Breast epithelium (tissue), 4 donors: Measurements from ENCODE around the gene MYOF. TPM values are rescaled to one million over a fixed set of nuclear protein-coding genes. Genes with fewer than 3 reads are reported as not detected.
"Not testable (repeated sequence)": the region's sequence is repeated elsewhere in the genome, so short reads cannot be mapped to it uniquely, and the experiment has no call there.

Experiments
- DNase-seq, 2 donors: peaks; one replicate each; pipeline ENCODE4 v3.0.0-alpha.2; 2019; ENCODE audit warnings: low spot score in 2 of 2
- H3K27ac ChIP-seq, 2 donors: fragments of 200-600 bp; sonication (generic) in 1 of 2; one replicate each; pipeline ENCODE4 v1.5.1; 2016 to 2019; ENCODE audit warnings: mild to moderate bottlenecking in 1 of 2
- H3K27me3 ChIP-seq, 2 donors: fragments of 200-600 bp; sonication (generic) in 1 of 2; one replicate each; pipeline versions ENCODE4 v1.5.1 to v1.6.0; 2017 to 2019; ENCODE audit warnings: control low read depth in 1 of 2, mild to moderate bottlenecking in 1 of 2
- H3K36me3 ChIP-seq: fragments of 200-600 bp; one replicate; pipeline ENCODE4 v1.5.1; 2019
- H3K4me1 ChIP-seq, 2 donors: fragments of 200-600 bp; sonication (generic); one replicate each; pipeline ENCODE4 v1.5.1; 2016 to 2019; ENCODE audit warnings: control low read depth in 1 of 2
- H3K4me3 ChIP-seq, 3 donors: fragments of 200-600 bp; sonication (generic); 1 replicate in 2 of 3; 2 replicates in 1 of 3; pipeline ENCODE4 v1.5.1; 2016 to 2019; ENCODE audit warnings: mild to moderate bottlenecking in 3 of 3, moderate library complexity in 2 of 3
- H3K9me3 ChIP-seq, 2 donors: fragments of 200-600 bp; sonication (generic) in 1 of 2; one replicate each; pipeline ENCODE4 v1.5.1; 2016 to 2019; ENCODE audit warnings: control low read depth in 1 of 2
- POLR2A ChIP-seq: fragments of 450-650 bp; IDR thresholded peaks from one replicate; pipeline ENCODE4 v1.6.1; 2016; ENCODE audit warnings: antibody characterized with exemption, mild to moderate bottlenecking, moderate library complexity
- POLR2AphosphoS5 ChIP-seq, 3 donors: sonication (generic); formaldehyde crosslinking; IDR thresholded peaks; one replicate each; pipeline ENCODE4 v1.6.1; 2017; ENCODE audit warnings: antibody characterized with exemption in 3 of 3
- intact Hi-C: fragments of 100-400 bp; cut with DNase I; formaldehyde crosslinking; loops from one replicate; pipeline ENCODE4 v1.15.1; 2023; ENCODE audit warnings: low total_unique reads
- total RNA-seq, 3 donors: library from RNA; depleted of rRNA; stranded (reverse); fragments of >200 nt; gene quantifications; one replicate each; pipeline ENCODE4 v1.1.0, GENCODE V29; 2016
- TF ChIP-seq, protein P1 (sequence below), 3 donors: fragments of 450-650 bp; IDR thresholded peaks; one replicate each; pipeline ENCODE4 v1.5.1; 2016 to 2017; ENCODE audit warnings: antibody characterized with exemption in 3 of 3, mild to moderate bottlenecking in 3 of 3, moderate library complexity in 3 of 3

The MYOF gene
- total RNA-seq, 3 donors from 2014 or later = 118 to 131 (median 130) TPM

DNA sequence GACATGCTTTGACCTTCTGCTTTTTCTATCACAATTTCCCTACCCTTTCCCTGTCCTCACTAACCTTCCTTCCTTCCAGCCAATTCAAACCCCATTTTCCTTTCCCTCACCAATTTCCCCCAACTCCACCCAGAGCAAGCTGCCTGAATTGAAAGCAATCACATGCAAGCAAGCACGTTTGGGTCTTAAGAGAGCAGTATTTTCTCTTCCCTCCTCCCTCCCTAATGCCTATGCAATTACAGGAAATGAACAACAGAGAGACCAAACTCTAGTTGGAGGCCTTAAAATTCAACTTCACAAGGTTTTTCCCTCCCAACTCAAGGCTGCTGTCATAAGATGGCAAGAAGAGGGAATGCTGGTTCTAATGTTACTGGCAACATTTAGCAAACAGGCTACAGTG, 117.2 kb downstream of the MYOF start:
- Histone ChIP-seq H3K4me1 (peaks cover 0 to 4% of the 10 kb centered on the region in 2 donors), H3K36me3 (peaks cover 2% of the 10 kb centered on the region), H3K27me3 (no peaks in the 10 kb centered on the region), H3K27ac (peak overlapping the region in 1 of 2 donors; percentile 21), H3K4me3 (no peak overlapping the region), H3K9me3 (no peaks in the 10 kb centered on the region)
- intact Hi-C loops = no loop called here
- TF ChIP-seq, protein P1, sequence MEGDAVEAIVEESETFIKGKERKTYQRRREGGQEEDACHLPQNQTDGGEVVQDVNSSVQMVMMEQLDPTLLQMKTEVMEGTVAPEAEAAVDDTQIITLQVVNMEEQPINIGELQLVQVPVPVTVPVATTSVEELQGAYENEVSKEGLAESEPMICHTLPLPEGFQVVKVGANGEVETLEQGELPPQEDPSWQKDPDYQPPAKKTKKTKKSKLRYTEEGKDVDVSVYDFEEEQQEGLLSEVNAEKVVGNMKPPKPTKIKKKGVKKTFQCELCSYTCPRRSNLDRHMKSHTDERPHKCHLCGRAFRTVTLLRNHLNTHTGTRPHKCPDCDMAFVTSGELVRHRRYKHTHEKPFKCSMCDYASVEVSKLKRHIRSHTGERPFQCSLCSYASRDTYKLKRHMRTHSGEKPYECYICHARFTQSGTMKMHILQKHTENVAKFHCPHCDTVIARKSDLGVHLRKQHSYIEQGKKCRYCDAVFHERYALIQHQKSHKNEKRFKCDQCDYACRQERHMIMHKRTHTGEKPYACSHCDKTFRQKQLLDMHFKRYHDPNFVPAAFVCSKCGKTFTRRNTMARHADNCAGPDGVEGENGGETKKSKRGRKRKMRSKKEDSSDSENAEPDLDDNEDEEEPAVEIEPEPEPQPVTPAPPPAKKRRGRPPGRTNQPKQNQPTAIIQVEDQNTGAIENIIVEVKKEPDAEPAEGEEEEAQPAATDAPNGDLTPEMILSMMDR (IDR thresholded peaks at IDR 0.05) = no peak
- TF ChIP-seq POLR2AphosphoS5 (IDR thresholded peaks at IDR 0.05) = no peak
- no peak for TF ChIP-seq POLR2A
- no peak for DNase-seq

DNA sequence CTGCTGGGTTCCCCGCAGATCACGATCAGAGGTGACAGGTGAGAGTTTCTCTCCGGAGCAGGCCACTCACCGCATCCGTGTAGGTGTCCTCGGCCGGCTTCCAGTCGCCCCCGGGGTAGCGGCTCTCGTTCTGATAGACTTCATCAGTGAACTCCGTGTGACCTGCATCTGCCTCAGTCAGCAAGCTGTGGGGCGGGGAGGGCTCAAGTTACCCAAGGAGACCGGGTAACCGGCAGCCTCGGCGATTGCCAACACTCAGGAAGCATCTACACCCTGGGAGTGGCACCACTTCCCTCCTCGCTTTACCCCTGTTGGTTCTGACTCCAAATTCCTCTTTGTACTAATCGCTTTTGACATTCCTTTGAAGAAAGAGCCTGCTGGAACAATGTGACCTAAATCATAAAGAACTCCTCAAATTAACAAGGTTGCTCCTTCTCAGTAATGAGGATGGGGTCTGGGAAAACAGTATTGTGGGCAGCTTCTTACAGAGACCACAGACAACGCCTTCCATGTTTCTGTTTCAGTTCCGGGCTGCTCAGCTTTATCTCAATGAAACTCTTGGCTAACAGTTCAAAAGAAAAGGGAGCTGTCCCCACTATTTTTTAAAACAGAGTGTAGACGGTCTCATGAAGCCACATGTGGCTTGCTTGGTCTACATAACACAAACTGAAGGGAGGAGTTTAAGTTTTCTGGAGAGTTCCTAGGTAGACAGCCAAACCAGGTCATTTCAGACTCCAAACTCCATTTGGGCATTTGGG, 118.1 kb downstream of the MYOF start:
- Histone ChIP-seq H3K4me3 (no peak overlapping the region), H3K36me3 (peaks cover 11% of the 10 kb centered on the region), H3K27ac (peak overlapping the region; percentile 28 to 61), H3K9me3 (no peaks in the 10 kb centered on the region), H3K27me3 (no peaks in the 10 kb centered on the region), H3K4me1 (peaks cover 0 to 4% of the 10 kb centered on the region in 2 donors)
- TF ChIP-seq, protein P1 (IDR thresholded peaks at IDR 0.05) = no peak
- TF ChIP-seq POLR2AphosphoS5 (IDR thresholded peaks at IDR 0.05) = no peak
- TF ChIP-seq POLR2A = no peak
- no peak for DNase-seq
- intact Hi-C loops = no loop called here

DNA sequence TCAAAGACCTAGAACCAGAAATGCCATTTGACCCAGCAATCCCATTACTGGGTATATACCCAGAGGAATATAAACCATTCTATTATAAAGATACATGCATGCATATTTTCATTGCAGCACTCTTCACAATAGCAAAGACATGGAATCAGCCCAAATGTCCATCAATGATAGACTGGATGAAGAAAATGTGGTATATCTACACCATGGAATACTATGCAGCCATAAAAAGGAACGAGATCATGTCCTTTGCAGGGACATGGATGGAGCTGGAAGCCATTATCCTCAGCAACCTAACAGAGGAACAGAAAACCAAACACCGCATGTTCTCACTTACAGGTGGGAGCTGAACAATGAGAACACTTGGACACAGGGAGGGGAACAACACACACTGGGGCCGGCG, 123.7 kb downstream of the MYOF start:
- intact Hi-C loops = not testable (repeated sequence)

DNA sequence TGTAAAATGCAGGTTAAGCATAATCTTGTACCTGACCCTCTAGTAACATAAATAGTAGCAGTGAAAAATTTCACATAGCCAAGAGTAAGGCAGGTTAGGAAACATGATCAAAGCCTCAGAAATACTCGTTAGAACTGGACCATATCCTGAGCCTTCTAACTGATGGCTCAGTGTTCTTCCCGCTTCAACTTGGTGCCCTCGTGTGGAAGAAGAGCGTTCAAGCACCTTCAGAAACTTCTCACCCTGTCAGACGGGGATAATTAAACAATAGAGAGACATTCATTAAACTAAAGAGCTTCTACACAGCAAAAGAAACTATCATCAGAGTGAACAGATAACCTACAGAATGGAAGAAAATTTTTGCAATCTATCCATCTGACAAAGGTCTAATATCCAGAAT, 124.5 kb downstream of the MYOF start:
- no peak for DNase-seq
- Histone ChIP-seq H3K4me3 (no peak overlapping the region), H3K4me1 (no peaks in the 10 kb centered on the region), H3K27me3 (no peaks in the 10 kb centered on the region), H3K9me3 (no peaks in the 10 kb centered on the region), H3K27ac (no peak overlapping the region), H3K36me3 (peaks cover 22% of the 10 kb centered on the region)
- intact Hi-C loops = no loop called here
- TF ChIP-seq, protein P1 (IDR thresholded peaks at IDR 0.05) = peak in 2 of 3 donors; percentile 25 to 29
- no peak for TF ChIP-seq POLR2AphosphoS5 (IDR thresholded peaks at IDR 0.05)

More for the DNA sequence above, 123.7 kb downstream of the MYOF start:
- not testable (repeated sequence) for H3K4me1 ChIP-seq, H3K9me3 ChIP-seq, DNase-seq, H3K27ac ChIP-seq, H3K4me3 ChIP-seq, H3K27me3 ChIP-seq
- H3K36me3 ChIP-seq = peaks cover 22% of the 10 kb centered on the region

DNA sequence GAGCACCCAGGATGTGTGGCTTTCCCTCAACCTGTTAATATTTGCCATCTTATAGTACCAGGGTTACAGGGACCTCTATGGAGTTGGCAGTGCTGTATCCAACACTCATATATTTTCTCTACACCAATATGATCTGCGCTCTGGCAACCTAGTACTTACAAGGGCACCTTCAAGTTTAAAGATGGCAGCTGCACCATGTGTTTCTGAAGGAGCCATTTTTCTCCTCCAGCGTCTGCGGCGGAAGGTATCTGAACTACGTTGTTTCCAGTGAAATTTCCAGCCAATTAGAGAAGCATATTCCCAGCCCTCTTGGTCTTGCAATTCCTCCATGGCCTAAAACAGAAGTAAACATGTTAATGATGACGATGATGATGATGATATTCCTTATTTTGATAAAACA, 125.6 kb downstream of the MYOF start:
- TF ChIP-seq POLR2A (no peak), POLR2AphosphoS5 (IDR thresholded peaks at IDR 0.05) (no peak)
- TF ChIP-seq, protein P1 (IDR thresholded peaks at IDR 0.05) = no peak
- no peak overlapping the region for H3K27ac ChIP-seq

More for the DNA sequence above, 125.6 kb downstream of the MYOF start:
- Histone ChIP-seq H3K27me3 (no peaks in the 10 kb centered on the region), H3K4me1 (no peaks in the 10 kb centered on the region), H3K9me3 (no peaks in the 10 kb centered on the region), H3K36me3 (peaks cover 22% of the 10 kb centered on the region), H3K4me3 (no peak overlapping the region)
- intact Hi-C loops = no loop called here
- no peak for DNase-seq
